Ascending aorta (tissue), 2 donors: ENCODE results near the gene WIF1. TPM values are rescaled to one million over a fixed set of nuclear protein-coding genes. Genes with fewer than 3 reads are reported as not detected.

Source experiments
- DNase-seq, 2 donors: peaks; one replicate each; pipeline ENCODE4 v3.0.0-alpha.2; 2019; ENCODE audit warnings: low spot score in 2 of 2
- H3K27ac ChIP-seq, 2 donors: fragments of 200-600 bp; sonication (generic); one replicate each; pipeline ENCODE4 v1.5.1; 2016 to 2017; ENCODE audit warnings: mild to moderate bottlenecking in 1 of 2
- H3K27me3 ChIP-seq: fragments of 200-600 bp; sonication (generic); one replicate; pipeline ENCODE4 v1.5.1; 2017
- H3K36me3 ChIP-seq, 2 donors: fragments of 200-600 bp; sonication (generic); one replicate each; pipeline ENCODE4 v1.5.1; 2016
- H3K4me1 ChIP-seq, 2 donors: fragments of 200-600 bp; sonication (generic); one replicate each; pipeline ENCODE4 v1.5.1; 2016 to 2017; ENCODE audit warnings: mild to moderate bottlenecking in 1 of 2
- H3K4me3 ChIP-seq, 2 donors: fragments of 200-600 bp; sonication (generic); one replicate each; pipeline ENCODE4 v1.5.1; 2016 to 2017; ENCODE audit warnings: mild to moderate bottlenecking in 1 of 2
- H3K9me3 ChIP-seq, 2 donors: fragments of 200-600 bp; sonication (generic); one replicate each; pipeline ENCODE4 v1.5.1; 2016
- CTCF ChIP-seq, 3 experiments: fragments of 200-600 bp in 2 of 3; fragments of 450-650 bp in 1 of 3; sonication (generic) in 2 of 3; IDR thresholded peaks; one replicate each; pipeline ENCODE4 v1.5.1; 2016 to 2019; ENCODE audit warnings: antibody characterized with exemption in 3 of 3, mild to moderate bottlenecking in 1 of 3, moderate library complexity in 1 of 3
- intact Hi-C: fragments of 100-400 bp; cut with DNase I; formaldehyde crosslinking; loops from one replicate; pipeline ENCODE4 v1.15.1; 2023
- total RNA-seq: library from RNA; depleted of rRNA; stranded (reverse); fragments of >200 nt; gene quantifications from one replicate; pipeline ENCODE4 v1.1.0, GENCODE V29; 2016

The WIF1 gene
- total RNA-seq, 1 donor from 2014 or later: not detected

- no peak for TF ChIP-seq CTCF (IDR thresholded peaks at IDR 0.05)
- H3K27me3 ChIP-seq: no peaks in the 10 kb centered on the region
- no peaks in the 10 kb centered on the region for H3K36me3 ChIP-seq
- no peak overlapping the region for H3K27ac ChIP-seq
- H3K4me1 ChIP-seq: no peaks in the 10 kb centered on the region
- no peak overlapping the region for H3K4me3 ChIP-seq
- intact Hi-C loops: no loop called here
- DNase-seq: no peak
- H3K9me3 ChIP-seq: no peaks in the 10 kb centered on the region
Measured at GRCh38 chr12:65099182-65099581, 21.9 kb downstream of the WIF1 start.

GRCh38 chr12:65098364-65098763 is 22.7 kb downstream of the WIF1 start:
- H3K4me3 ChIP-seq: no peak overlapping the region
- H3K4me1 ChIP-seq: no peaks in the 10 kb centered on the region
- intact Hi-C loops: no loop called here
- TF ChIP-seq CTCF (IDR thresholded peaks at IDR 0.05): no peak
- DNase-seq: no peak
- no peak overlapping the region for H3K27ac ChIP-seq
- no peaks in the 10 kb centered on the region for H3K9me3 ChIP-seq
- H3K27me3 ChIP-seq: no peaks in the 10 kb centered on the region
- no peaks in the 10 kb centered on the region for H3K36me3 ChIP-seq

- H3K9me3 ChIP-seq: peaks cover 0 to 4% of the 10 kb centered on the region in 2 donors
- no peaks in the 10 kb centered on the region for H3K36me3 ChIP-seq
- H3K4me3 ChIP-seq: no peak overlapping the region
- intact Hi-C loops: no loop called here
- TF ChIP-seq CTCF (IDR thresholded peaks at IDR 0.05): no peak
- no peak for DNase-seq
- H3K27me3 ChIP-seq: no peaks in the 10 kb centered on the region
- H3K4me1 ChIP-seq: no peaks in the 10 kb centered on the region
- no peak overlapping the region for H3K27ac ChIP-seq
Measured at GRCh38 chr12:65094722-65095121, 26.4 kb downstream of the WIF1 start.

- no peak for TF ChIP-seq CTCF (IDR thresholded peaks at IDR 0.05)
- Histone ChIP-seq H3K4me1 (no peaks in the 10 kb centered on the region), H3K4me3 (no peak overlapping the region), H3K9me3 (peaks cover 0 to 4% of the 10 kb centered on the region in 2 donors), H3K36me3 (no peaks in the 10 kb centered on the region), H3K27ac (no peak overlapping the region), H3K27me3 (no peaks in the 10 kb centered on the region)
- no peak for DNase-seq
- intact Hi-C loops: no loop called here
Measured at GRCh38 chr12:65093606-65094005, 27.5 kb downstream of the WIF1 start.

GRCh38 chr12:65090461-65090860 is 30.6 kb downstream of the WIF1 start:
- no peak for DNase-seq
- no peak for TF ChIP-seq CTCF (IDR thresholded peaks at IDR 0.05)
- intact Hi-C loops: no loop called here
- H3K27ac ChIP-seq: no peak overlapping the region
- H3K36me3 ChIP-seq: no peaks in the 10 kb centered on the region
- H3K4me3 ChIP-seq: no peak overlapping the region
- H3K9me3 ChIP-seq: peaks cover 0 to 4% of the 10 kb centered on the region in 2 donors
- H3K4me1 ChIP-seq: no peaks in the 10 kb centered on the region
- no peaks in the 10 kb centered on the region for H3K27me3 ChIP-seq

GRCh38 chr12:65086236-65086635 is 34.9 kb downstream of the WIF1 start:
- H3K9me3 ChIP-seq: no peaks in the 10 kb centered on the region
- no peak overlapping the region for H3K4me3 ChIP-seq
- no peaks in the 10 kb centered on the region for H3K36me3 ChIP-seq
- H3K4me1 ChIP-seq: no peaks in the 10 kb centered on the region
- TF ChIP-seq CTCF (IDR thresholded peaks at IDR 0.05): no peak
- H3K27me3 ChIP-seq: no peaks in the 10 kb centered on the region
- H3K27ac ChIP-seq: no peak overlapping the region
- no peak for DNase-seq
- intact Hi-C loops: no loop called here
